NCI-H446 (cell line): ENCODE data around the gene DLL4.
A peak's percentile ranks its signal among the peaks of the same experiment; 100 is the strongest.

Source experiments
- DNase-seq, 2 experiments: peaks; one replicate each; lab custom pipeline; 2025; lab: John Stamatoyannopoulos, UW

Gene DLL4

DNA sequence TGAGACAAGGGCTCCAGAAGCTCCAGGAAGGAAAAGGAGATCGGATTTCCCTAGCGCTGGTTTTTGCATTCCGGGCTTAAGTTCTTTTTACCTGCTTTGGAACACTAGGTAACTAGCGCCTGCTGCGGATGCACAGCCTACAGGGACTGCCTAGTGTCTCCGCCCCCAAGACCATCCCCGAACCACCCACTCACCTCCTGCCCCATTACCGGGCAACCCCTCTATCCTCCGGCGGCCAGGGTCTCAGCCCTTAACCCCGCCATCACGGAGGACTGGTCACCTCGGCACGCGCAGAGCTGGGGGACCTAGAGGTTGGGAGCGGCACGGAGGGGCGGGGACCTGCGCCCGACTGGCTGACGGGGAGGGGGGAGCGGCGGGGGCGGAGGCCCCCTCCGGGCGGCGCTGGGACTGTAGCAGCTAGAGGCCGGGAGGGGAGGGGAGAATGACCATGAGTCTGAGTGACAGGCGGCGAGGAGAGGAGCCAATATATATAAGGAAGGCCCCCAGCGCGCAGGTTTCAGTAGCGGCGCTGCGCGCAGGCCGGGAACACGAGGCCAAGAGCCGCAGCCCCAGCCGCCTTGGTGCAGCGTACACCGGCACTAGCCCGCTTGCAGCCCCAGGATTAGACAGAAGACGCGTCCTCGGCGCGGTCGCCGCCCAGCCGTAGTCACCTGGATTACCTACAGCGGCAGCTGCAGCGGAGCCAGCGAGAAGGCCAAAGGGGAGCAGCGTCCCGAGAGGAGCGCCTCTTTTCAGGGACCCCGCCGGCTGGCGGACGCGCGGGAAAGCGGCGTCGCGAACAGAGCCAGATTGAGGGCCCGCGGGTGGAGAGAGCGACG is at the start of gene DLL4:
TSS of gene DLL4 (plus strand) at position 520 of the 839 bp plus-strand sequence. CDS start 329 bp downstream, outside the sequence.
- DNase-seq, result peak in 1 of 2 experiments; percentile 13

DNA sequence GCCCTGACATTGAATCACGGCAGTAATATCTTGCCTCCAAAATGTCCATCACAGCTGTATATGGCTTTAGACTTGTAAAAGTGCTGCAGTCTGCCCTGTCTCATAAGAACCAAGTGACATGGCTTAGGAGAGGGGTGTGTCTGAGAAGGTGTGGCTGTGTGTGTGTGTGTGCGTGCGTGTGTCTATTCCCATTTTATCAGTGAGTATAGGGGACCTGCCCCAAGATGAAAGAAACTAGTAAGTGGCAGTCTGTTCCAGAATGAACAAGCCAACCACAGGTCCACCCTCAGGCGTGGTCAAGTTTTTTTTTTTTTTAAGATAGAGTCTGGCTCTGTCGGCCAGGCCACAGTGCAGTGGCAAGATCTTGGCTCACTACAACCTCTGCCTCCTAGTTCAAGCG is 49.5 kb upstream of the DLL4 start:
- no peak for DNase-seq

DNA sequence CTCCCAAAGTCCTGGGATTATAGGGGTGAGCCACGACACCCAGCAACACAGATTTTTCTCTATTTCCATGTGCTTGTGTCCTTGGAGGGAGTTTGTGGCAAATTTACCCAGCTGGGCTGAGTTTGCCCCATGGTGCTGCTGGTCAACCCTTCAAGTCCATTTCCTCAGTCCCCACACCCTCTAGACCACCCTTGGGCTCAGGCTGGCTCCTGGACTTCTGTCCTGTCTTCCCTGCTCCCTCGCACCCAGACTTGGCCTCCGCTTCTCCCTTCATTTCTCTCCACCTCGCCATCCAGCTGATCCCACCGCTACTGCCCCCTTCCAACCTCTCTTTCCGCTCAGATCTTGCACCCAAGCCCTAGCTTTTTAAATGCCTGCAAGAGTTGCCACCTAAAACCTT is 47.8 kb upstream of the DLL4 start:
- DNase-seq, result no peak

- no peak for DNase-seq
Observed at GRCh38 chr15:40886586-40886985, 42.6 kb upstream of the DLL4 start.

DNA sequence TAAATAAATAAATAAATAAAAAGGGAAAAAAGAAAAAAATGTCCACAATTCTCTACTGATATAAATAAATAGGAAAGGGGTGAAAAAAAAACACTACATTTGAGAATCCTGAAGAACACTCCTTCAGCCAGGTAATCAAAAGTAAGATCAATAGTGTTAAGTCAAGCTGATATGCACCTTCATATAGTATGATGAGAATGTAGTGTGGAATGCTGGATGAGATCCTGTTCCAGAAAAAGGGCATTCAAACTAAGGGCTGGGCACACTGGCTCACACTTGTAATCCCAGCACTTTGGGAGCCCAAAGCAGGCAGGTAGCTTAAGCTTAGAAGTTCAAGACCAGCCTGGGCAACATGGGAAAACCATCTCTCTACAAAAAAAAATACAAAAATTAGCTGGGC is 40.0 kb upstream of the DLL4 start:
- no peak for DNase-seq

GRCh38 chr15:40891138-40891537 is 38.0 kb upstream of the DLL4 start:
- DNase-seq, result no peak

- DNase-seq, result peak in 1 of 2 experiments; percentile 36
Observed at GRCh38 chr15:40891810-40892446, 37.2 kb upstream of the DLL4 start.

DNA sequence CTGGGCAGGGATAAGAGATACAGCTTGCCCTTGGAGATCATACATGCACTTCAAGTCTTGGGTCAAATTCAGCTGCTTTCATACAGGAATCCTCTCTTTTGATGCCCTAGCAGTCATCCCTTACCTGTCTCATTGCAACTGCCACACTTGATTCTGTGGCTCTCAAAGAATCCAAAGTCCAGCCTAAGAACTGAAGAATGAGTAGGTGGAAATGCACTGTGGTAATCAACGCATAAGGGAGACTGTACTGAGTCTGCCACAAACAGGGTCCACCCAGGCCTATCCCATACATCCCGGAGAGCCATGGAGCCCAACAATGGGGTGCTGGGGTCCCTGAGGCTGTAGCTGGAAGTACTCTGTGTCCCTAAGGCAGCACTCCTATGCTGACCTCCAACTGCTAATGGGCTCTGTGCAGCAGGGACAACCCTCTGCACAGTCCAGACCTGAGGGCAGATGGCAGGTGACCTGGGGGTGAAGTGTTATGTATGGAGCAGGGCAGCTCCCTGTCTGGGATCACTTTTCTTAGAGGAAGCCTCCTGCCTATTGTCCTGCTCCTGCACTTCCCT is 36.6 kb upstream of the DLL4 start:
- no peak for DNase-seq

DNA sequence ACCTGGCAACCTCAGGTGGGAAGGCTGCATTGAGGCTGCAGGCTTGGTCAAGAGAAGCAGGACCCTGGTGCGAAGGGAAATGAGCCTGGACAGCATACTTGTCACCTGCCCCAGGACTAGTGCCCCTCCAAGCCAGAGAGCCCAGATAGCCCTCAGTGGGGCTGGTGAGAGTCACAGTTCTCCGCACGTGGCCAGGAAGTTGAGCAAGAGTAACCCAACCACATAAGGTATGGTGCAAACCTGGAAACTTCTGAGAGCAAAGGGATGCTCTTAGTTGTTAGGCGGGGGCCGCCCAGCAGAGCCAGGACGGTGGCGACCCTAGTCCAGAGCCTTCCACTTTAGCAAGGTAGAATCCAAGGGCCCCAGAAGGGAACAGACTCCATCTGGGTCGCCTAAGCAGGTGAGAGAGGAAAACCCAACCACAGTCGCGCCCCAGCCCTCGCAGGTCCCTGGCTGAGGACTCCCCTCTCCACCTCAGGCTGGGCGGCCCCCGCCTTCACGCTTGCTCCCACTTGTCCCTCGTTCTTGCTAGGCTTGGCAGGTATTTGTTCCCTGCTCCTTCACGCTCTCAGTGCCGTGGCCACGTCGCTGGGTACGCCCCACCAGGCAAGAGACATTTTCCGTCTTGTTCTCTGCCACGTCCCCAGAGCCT is 36.0 kb upstream of the DLL4 start:
- DNase-seq, result no peak

GRCh38 chr15:40893733-40894680 is 35.1 kb upstream of the DLL4 start, which contains the start of gene VPS18:
TSS of gene VPS18 (plus strand) at chr15:40894450. CDS start at chr15:40894769, 319 bp downstream.
- peak; percentile 84 to 97 for DNase-seq

DNA sequence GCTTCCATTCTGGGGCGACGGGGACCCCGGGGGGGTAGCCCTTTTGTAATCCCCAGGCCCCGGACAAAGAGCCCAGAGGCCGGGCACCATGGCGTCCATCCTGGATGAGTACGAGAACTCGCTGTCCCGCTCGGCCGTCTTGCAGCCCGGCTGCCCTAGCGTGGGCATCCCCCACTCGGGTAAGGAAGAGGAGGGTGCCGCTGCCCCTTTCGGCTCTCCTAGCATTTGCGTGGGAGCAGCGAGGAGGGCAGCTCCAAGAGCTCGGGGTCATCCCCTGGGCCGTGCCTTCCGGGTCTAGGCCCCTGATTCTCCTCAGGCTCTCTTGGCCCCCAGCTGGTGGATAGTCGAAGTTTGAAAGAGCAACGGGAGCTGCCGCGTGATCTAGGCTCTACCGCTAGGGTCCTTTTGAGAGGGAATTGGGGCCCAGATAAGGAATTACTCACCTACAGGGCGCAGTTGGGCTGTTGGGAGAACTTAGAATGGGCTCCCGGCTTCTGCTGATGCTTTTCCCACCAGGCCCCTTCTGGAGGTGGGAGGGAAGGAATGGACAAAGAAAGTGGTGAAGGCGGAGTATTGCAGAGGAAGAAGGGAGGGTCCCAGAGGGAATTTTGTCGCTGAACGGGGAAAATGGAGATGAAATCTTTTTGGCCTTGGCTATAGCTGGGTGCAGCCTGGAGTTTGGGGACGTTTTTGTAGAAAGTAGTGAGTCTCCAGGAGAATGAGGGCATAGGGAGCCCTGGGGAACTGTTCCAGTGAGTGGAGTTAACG is 34.3 kb upstream of the DLL4 start:
- DNase-seq, result no peak

GRCh38 chr15:40899536-40900207 is 29.5 kb upstream of the DLL4 start:
- DNase-seq, result no peak

GRCh38 chr15:40900256-40901052 is 28.7 kb upstream of the DLL4 start:
- no peak for DNase-seq

DNA sequence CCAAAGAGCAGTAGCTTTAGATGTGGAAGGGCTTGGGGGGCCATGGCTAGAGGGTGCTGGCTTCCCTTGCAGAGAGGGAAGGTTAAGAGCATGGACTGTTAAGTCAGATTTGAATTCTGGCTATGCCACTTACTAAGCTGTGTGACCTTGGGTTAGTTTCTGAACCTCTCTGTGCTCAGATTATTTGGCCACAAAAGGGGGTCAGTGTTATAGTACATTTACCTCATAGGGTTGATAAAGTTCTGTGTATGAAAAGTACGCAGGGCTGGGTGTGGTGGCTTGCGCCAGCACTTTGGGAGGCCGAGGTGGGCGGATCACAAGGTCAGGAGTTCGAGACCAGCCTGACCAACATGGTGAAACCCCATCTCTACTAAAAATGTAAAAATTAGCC is 28.1 kb upstream of the DLL4 start:
- no peak for DNase-seq

DNA sequence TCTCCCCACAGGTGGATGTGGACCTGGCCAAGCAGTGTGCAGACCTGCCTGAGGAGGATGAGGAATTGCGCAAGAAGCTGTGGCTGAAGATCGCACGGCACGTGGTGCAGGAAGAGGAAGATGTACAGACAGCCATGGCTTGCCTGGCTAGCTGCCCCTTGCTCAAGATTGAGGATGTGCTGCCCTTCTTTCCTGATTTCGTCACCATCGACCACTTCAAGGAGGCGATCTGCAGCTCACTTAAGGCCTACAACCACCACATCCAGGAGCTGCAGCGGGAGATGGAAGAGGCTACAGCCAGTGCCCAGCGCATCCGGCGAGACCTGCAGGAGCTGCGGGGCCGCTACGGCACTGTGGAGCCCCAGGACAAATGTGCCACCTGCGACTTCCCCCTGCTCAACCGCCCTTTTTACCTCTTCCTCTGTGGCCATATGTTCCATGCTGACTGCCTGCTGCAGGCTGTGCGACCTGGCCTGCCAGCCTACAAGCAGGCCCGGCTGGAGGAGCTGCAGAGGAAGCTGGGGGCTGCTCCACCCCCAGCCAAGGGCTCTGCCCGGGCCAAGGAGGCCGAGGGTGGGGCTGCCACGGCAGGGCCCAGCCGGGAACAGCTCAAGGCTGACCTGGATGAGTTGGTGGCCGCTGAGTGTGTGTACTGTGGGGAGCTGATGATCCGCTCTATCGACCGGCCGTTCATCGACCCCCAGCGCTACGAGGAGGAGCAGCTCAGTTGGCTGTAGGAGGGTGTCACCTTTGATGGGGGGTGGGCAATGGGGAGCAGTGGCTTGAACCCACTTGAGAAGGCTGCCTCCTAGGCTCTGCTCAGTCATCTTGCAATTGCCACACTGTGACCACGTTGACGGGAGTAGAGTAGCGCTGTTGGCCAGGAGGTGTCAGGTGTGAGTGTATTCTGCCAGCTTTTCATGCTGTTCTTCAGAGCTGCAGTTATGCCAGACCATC is 26.3 kb upstream of the DLL4 start:
- no peak for DNase-seq

DNA sequence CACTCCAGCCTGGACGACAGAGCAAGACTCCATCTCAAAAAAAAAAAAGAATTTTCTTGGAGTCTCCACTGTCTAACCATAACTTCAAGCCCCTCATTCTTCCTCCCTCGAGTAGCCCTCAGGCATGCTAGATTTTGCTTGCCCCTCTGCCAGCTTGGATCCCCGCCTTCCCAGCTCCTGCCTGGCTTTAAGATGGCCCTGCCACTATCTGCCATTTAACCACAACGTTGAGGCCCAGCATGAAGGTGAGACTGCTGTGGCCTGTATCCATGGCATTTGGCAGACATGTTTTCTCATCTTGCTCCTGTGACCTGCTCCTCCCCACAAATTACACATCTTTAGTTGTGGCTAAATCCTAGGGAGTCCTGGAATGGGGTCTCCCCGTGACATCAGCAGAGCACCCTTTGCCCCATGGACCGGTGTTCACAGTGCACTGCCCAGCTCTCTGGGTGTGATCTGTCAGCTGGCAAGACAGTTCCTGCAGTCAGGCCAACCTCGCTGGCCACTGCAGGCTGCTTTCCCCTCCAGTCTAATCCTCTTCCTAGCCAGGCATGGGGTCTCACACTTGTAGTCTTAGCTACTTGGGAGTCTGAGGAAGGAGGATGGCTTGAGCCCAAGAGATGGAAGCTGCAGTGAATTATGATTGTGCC is 24.5 kb upstream of the DLL4 start:
- no peak for DNase-seq
